GM12878 (cell line): ENCODE measurements around the gene CACNA1E. TPM values are rescaled to one million over a fixed set of nuclear protein-coding genes. Genes with fewer than 3 reads are reported as not detected.

Experiments used
- ATAC-seq: fragments of 200-7000 bp; cut with Tn5 transposase; 3 replicates; pipeline ENCODE4 v1.9.1; 2020; ENCODE audit warnings: mild to moderate bottlenecking, moderate library complexity
- BruUV-seq: library from RNA; stranded (reverse); fragments of 400-500 nt; replicated peaks from 2 replicates; lab custom pipeline; 2021; lab: Mats Ljungman, UMichigan
- CTCF ChIA-PET: fragments of 300-600 bp; sonication (Branson Sonifier 250); formaldehyde crosslinking; extraction: SDS; loops from one replicate; lab custom pipeline; 2021; ENCODE audit warnings: inconsistent platforms; lab: Yijun Ruan, JAX
- POLR2A ChIA-PET: fragments of 350-600 bp; formaldehyde crosslinking; extraction: SDS; loops from one replicate; lab custom pipeline; 2021; ENCODE audit warnings: inconsistent platforms; lab: Charles Lee
- RAD21 ChIA-PET: fragments of 300-600 bp; sonication (Branson Sonifier 250); formaldehyde crosslinking; loops from one replicate; lab custom pipeline; 2023; ENCODE audit warnings: antibody characterized with exemption; ENCODE audit not compliant: unreplicated experiment; lab: Charles Lee
- SMC1A ChIA-PET: fragments of 300-600 bp; sonication (Branson Sonifier 250); formaldehyde crosslinking; loops from one replicate; lab custom pipeline; 2023; ENCODE audit not compliant: unreplicated experiment, uncharacterized antibody; lab: Charles Lee
- DNase-seq: peaks from one replicate; pipeline ENCODE4 v3.0.0-alpha.2; 2011; ENCODE audit warnings: low read depth, low spot score
- FAIRE-seq: peaks from 3 replicates; lab custom pipeline; 2011; peaks lifted over from hg19 to GRCh38; lab: Jason Lieb, UNC
- H2AFZ ChIP-seq: 2 replicates; pipeline ENCODE4 v1.6.0; 2011; ENCODE audit warnings: low read depth, low read length, control low read depth; ENCODE audit not compliant: control insufficient read depth
- H3K27ac ChIP-seq: 2 replicates; pipeline ENCODE4 v1.5.1; 2011; ENCODE audit warnings: control low read depth; ENCODE audit not compliant: control insufficient read depth, insufficient read depth
- H3K27me3 ChIP-seq, 2 experiments: replicated peaks in 1 of 2; 2 replicates each; pipeline versions ENCODE4 v1.6.0 to v1.6.1; 2011; ENCODE audit warnings: low read length in 1 of 2; ENCODE audit not compliant: control insufficient read depth in 2 of 2, insufficient read depth in 2 of 2
- H3K36me3 ChIP-seq, 2 experiments: 2 replicates each; pipeline ENCODE4 v1.5.1; 2011; ENCODE audit warnings: low read length in 1 of 2; ENCODE audit not compliant: control insufficient read depth in 2 of 2, insufficient read depth in 2 of 2
- H3K4me1 ChIP-seq: 2 replicates; pipeline ENCODE4 v1.6.1; 2011; ENCODE audit warnings: mild to moderate bottlenecking, low read length, moderate library complexity, mixed read lengths; ENCODE audit not compliant: control insufficient read depth, insufficient read depth
- H3K4me2 ChIP-seq: 2 replicates; pipeline ENCODE4 v1.6.0; 2011; ENCODE audit warnings: control low read depth; ENCODE audit not compliant: control insufficient read depth, insufficient read depth
- H3K4me3 ChIP-seq: fragments of 200-600 bp; sonication (generic); 2 replicates; pipeline ENCODE4 v1.5.1; 2016
- H3K79me2 ChIP-seq: 2 replicates; pipeline ENCODE4 v1.6.0; 2011; ENCODE audit warnings: low read length; ENCODE audit not compliant: control insufficient read depth, insufficient read depth
- H3K9ac ChIP-seq: 2 replicates; pipeline ENCODE4 v1.8.0; 2011; ENCODE audit warnings: low read length, control low read depth, mixed read lengths; ENCODE audit not compliant: control insufficient read depth, insufficient read depth
- H3K9me3 ChIP-seq: replicated peaks from 3 replicates; pipeline ENCODE4 v1.5.1; 2011; ENCODE audit warnings: mild to moderate bottlenecking, low read length; ENCODE audit not compliant: control insufficient read depth, insufficient read depth
- H4K20me1 ChIP-seq: 2 replicates; pipeline ENCODE4 v1.6.0; 2011; ENCODE audit not compliant: control insufficient read depth, insufficient read depth
- ASH2L ChIP-seq: fragments of 300-600, 200-600 bp; sonication (generic); IDR thresholded peaks from 2 replicates; pipeline ENCODE4 v1.6.1; 2017; ENCODE audit warnings: low read depth, mild to moderate bottlenecking, borderline replicate concordance
- CBX5 ChIP-seq: sonication (generic); IDR thresholded peaks from 2 replicates; pipeline ENCODE4 v1.6.1; 2016; ENCODE audit warnings: low read depth, moderate library complexity, mild to moderate bottlenecking, inconsistent platforms
- CHD2 ChIP-seq: IDR thresholded peaks from 2 replicates; pipeline ENCODE4 v1.6.1; 2011; ENCODE audit warnings: low read depth, low read length, improper control_type of control experiment, borderline replicate concordance
- CHD4 ChIP-seq: fragments of 200-600 bp; sonication (generic); IDR thresholded peaks from 2 replicates; pipeline ENCODE4 v1.6.1; 2016; ENCODE audit warnings: mild to moderate bottlenecking
- ETV6 ChIP-seq, 2 experiments: fragments of 450-650 bp in 1 of 2; IDR thresholded peaks in 1 of 2; conservative IDR thresholded peaks in 1 of 2; 2 replicates each; pipeline ENCODE4 v1.6.1; 2014; ENCODE audit warnings: antibody characterized with exemption in 1 of 2, borderline replicate concordance in 1 of 2, low read depth in 1 of 2, mild to moderate bottlenecking in 1 of 2, moderate library complexity in 1 of 2
- IRF5 ChIP-seq: fragments of 450-650 bp; IDR thresholded peaks from 2 replicates; pipeline ENCODE4 v1.6.1; 2017; ENCODE audit warnings: borderline replicate concordance
- NFYA ChIP-seq: IDR thresholded peaks from 2 replicates; pipeline ENCODE4 v1.6.1; 2011; ENCODE audit warnings: low read depth, mild to moderate bottlenecking, low read length, improper control_type of control experiment, borderline replicate concordance
- SPI1 ChIP-seq: IDR thresholded peaks from 2 replicates; pipeline ENCODE4 v1.6.1; 2011; ENCODE audit warnings: low read depth, mild to moderate bottlenecking, low read length, moderate library complexity, borderline replicate concordance; ENCODE audit not compliant: insufficient read depth
- YY1 ChIP-seq: IDR thresholded peaks from 2 replicates; pipeline ENCODE4 v1.6.1; 2011; ENCODE audit warnings: low read depth, mild to moderate bottlenecking, low read length
- ZNF24 ChIP-seq: fragments of 450-650 bp; IDR thresholded peaks from 2 replicates; pipeline ENCODE4 v1.6.1; 2017; ENCODE audit warnings: antibody characterized with exemption, mild to moderate bottlenecking
- ZSCAN29 ChIP-seq: fragments of 450-650 bp; IDR thresholded peaks from 2 replicates; pipeline ENCODE4 v1.6.1; 2017; ENCODE audit warnings: mild to moderate bottlenecking, moderate library complexity
- WGBS: methylation state at CpG from one replicate; pipeline ENCODE4 v1.1.6; 2016; ENCODE audit warnings: low lambda C conversion rate; ENCODE audit not compliant: insufficient replicate concordance, insufficient coverage; ENCODE audit errors: missing lambda C conversion rate; 5-methylcytosine and 5-hydroxymethylcytosine counted together
- in situ Hi-C: fragments of 300-500 bp; cut with MboI; formaldehyde crosslinking; loops from 9 replicates; pipeline ENCODE4 v1.14.3; 2018; ENCODE audit warnings: mixed read lengths
- intact Hi-C: fragments of 100-400 bp; cut with micrococcal nuclease; formaldehyde crosslinking; loops from one replicate; pipeline ENCODE4 v1.14.2; 2022; ENCODE audit not compliant: unreplicated experiment
- polyA plus RNA-seq, 11 experiments: library from polyadenylated mRNA; depleted of rRNA in 4 of 11; unstranded in 6 of 11; stranded (reverse) in 5 of 11; fragments of >200 nt; fragmentation: Nextera tagmentation in 4 of 11; fragmentation: Illumina TruSeq in 1 of 11; extraction: Ambion mirVana in 4 of 11; extraction: Trizol in 1 of 11; gene quantifications; 1 replicate in 1 of 11; 2 replicates in 10 of 11; pipeline versions ENCODE4 v1.2.1 to v1.2.3, GENCODE V29; 2011 to 2016; ENCODE audit warnings: inconsistent platforms in 2 of 11, missing spikeins in 2 of 11, low read depth in 1 of 11
- total RNA-seq, 4 experiments: library from RNA; depleted of rRNA in 3 of 4; stranded (reverse); fragments of >200 nt in 3 of 4; fragmentation: Illumina TruSeq in 1 of 4; extraction: Trizol in 1 of 4; gene quantifications; 2 replicates each; pipeline versions ENCODE4 v1.2.1 to v1.2.3, GENCODE V29; 2013 to 2021
- TF ChIP-seq, protein P1 (sequence below): fragments of 450-650 bp; IDR thresholded peaks from 2 replicates; pipeline ENCODE4 v1.6.1; 2014; ENCODE audit warnings: mild to moderate bottlenecking

The CACNA1E gene
- total and polyA plus RNA-seq, 10 of the 15 experiments (the other 5 are each of a cell fraction or from before 2014, with no cell fraction given): 0.57 to 22.0 (median 8.5) TPM

GRCh38 chr1:181680871-181681270 lies 197.6 kb downstream of the CACNA1E start (continued):
- TF ChIP-seq NFYA (no peak), ZNF24 (no peak)

DNA sequence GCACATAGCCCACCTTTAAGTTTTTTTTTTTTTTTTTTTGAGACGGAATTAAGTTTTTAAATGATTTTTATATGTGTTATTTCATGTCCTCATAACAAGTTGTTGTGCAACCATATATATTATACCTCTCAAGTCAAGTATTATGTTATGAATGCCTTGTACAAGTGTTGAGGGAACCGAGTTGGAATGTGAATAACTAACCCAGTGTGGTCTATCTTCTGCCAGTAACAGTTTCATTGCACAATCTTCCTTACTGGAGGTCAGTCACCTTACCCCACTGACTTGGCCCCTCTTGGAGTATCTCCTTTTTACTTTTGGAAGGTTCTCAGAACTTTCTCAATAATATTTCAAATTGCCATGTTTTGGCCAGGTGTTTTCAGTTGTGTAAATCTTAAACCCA lies 201.9 kb downstream of the CACNA1E start:
- no peaks in the 10 kb centered on the region for H3K4me1 ChIP-seq
- POLR2A ChIA-PET: no interaction called here
- H3K9me3 ChIP-seq: no peaks in the 10 kb centered on the region
- no peaks in the 10 kb centered on the region for H3K27me3 ChIP-seq
- in situ Hi-C loops: no loop called here
- no peak for TF ChIP-seq ETV6 (conservative IDR thresholded peaks at IDR 0.05 in 1 of 2, IDR thresholded peaks at IDR 0.05 in 1 of 2; ENCODE audit: borderline replicate concordance in 1 of 2, low read depth in 1 of 2)
- TF ChIP-seq CBX5: no peak
- TF ChIP-seq, protein P1, sequence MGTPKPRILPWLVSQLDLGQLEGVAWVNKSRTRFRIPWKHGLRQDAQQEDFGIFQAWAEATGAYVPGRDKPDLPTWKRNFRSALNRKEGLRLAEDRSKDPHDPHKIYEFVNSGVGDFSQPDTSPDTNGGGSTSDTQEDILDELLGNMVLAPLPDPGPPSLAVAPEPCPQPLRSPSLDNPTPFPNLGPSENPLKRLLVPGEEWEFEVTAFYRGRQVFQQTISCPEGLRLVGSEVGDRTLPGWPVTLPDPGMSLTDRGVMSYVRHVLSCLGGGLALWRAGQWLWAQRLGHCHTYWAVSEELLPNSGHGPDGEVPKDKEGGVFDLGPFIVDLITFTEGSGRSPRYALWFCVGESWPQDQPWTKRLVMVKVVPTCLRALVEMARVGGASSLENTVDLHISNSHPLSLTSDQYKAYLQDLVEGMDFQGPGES: no peak
- no peak for TF ChIP-seq CHD4
- no peak for TF ChIP-seq YY1
- no peak for TF ChIP-seq SPI1
- TF ChIP-seq ASH2L: no peak
- TF ChIP-seq IRF5: no peak
- TF ChIP-seq ZSCAN29: no peak
- TF ChIP-seq CHD2: no peak
- TF ChIP-seq, all 136 proteins: peak for 0
- FAIRE-seq: no peak
- H2AFZ ChIP-seq: no peak overlapping the region
- H3K4me2 ChIP-seq: no peak overlapping the region
- no peak for ATAC-seq
- intact Hi-C loops: no loop called here
- no peaks in the 10 kb centered on the region; the same call in 1 of the 2 replicates for H4K20me1 ChIP-seq
- 7% methylated on average over 1 of the region's 2 CpGs for WGBS
- no peaks in the 10 kb centered on the region for H3K36me3 ChIP-seq
- no peaks in the 10 kb centered on the region for H3K79me2 ChIP-seq
- BruUV-seq: no TSS peak
- CTCF ChIA-PET: no interaction called here
- H3K4me3 ChIP-seq: no peak overlapping the region
- SMC1A ChIA-PET: no interaction called here
- RAD21 ChIA-PET: no interaction called here
- no peak overlapping the region for H3K9ac ChIP-seq
- DNase-seq: no peak
- no peak overlapping the region for H3K27ac ChIP-seq
